ENCODE data around the gene KIF2A. TPM values are rescaled to one million over a fixed set of nuclear protein-coding genes. Genes with fewer than 3 reads are reported as not detected.

KIF2A gene
- total RNA-seq, 1 experiment from 2014 or later: 86.1 TPM

DNA sequence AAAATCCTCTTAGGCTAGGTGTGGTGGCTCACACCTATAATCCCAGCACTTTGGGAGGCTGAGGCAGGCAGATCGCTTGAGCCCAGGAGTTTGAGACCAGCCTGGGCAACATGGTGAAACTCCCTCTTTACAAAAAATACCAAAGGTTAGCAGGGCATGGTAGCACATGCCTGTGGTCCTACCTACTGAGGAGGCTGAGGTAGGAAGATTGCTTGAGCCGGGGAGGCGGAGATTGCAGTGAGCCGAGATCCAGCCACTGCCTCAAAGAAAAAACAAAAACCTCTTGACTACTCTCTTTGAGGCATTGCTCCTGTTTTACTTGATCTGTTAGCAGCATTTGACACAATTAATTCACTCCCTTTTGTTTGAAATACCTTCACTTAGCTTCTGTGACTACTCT, 20.7 kb downstream of the KIF2A start:
- Histone ChIP-seq H2BK15ac (ENCODE audit: low read depth, low read length) (no peak overlapping the region), H2BK5ac (ENCODE audit: insufficient read length, low read length) (no peak overlapping the region)

More for the DNA sequence above, 20.7 kb downstream of the KIF2A start:
- Histone ChIP-seq H2BK120ac (ENCODE audit: low read depth, low read length, poor library complexity, severe bottlenecking) (no peak overlapping the region), H3K4me1 (ENCODE audit: insufficient read depth, low read length) (no peaks in the 10 kb centered on the region), H3K23ac (ENCODE audit: insufficient read length, low read depth, low read length) (no peak overlapping the region), H3K4me2 (ENCODE audit: insufficient read depth, insufficient read length, low read length) (no peak overlapping the region), H3K79me1 (ENCODE audit: insufficient read depth, low read depth, low read length, poor library complexity, severe bottlenecking) (peaks cover 10% of the 10 kb centered on the region), H3K56ac (ENCODE audit: insufficient read length, low read depth, low read length) (no peak overlapping the region), H2BK20ac (ENCODE audit: low read depth, low read length, poor library complexity, severe bottlenecking) (no peak overlapping the region), H3T11ph (ENCODE audit: low read length) (no peak overlapping the region), H3K27ac (ENCODE audit: insufficient read length, low read depth, low read length) (no peak overlapping the region), H3K18ac (ENCODE audit: insufficient read length, low read depth, low read length) (no peak overlapping the region), H4K20me1 (ENCODE audit: control insufficient read depth, insufficient read depth, insufficient read length) (no peaks in the 10 kb centered on the region), H2AFZ (ENCODE audit: low read length) (no peak overlapping the region), H4K8ac (replicated peaks; ENCODE audit: insufficient read length, low read depth, low read length) (no peak overlapping the region), H3K23me2 (ENCODE audit: insufficient read length, low read depth, low read length, poor library complexity, severe bottlenecking) (no peaks in the 10 kb centered on the region), H3K9me3 (ENCODE audit: control insufficient read depth, low read depth, low read length) (no peaks in the 10 kb centered on the region), H3K14ac (ENCODE audit: insufficient read depth, low read length) (no peak overlapping the region), H2AK5ac (ENCODE audit: insufficient read length, low read length) (no peak overlapping the region), H4K5ac (ENCODE audit: insufficient read length, low read depth, low read length) (no peak overlapping the region), H3K4ac (ENCODE audit: low read depth, low read length) (no peak overlapping the region), H3K79me2 (ENCODE audit: insufficient read depth, low read length) (peaks cover 19% of the 10 kb centered on the region; the same call in 1 of the 2 replicates), H4K91ac (ENCODE audit: insufficient read length, low read depth, low read length) (no peak overlapping the region), H3K9ac (ENCODE audit: extremely low read depth, insufficient read length, low read length) (no peak overlapping the region), H2BK12ac (ENCODE audit: insufficient read length, low read depth, low read length) (no peak overlapping the region), H3K27me3 (ENCODE audit: insufficient read depth, low read length) (no peaks in the 10 kb centered on the region)
- Mint-ChIP-seq H3K36me3 (ENCODE audit: insufficient read depth in 1 of 3, low read depth in 3 of 3) (peaks cover 3 to 17% (median 11%) of the 10 kb centered on the region in 3 experiments; a peak in 5 of 7 replicates), H3K27me3 (ENCODE audit: low read depth) (no peaks in the 10 kb centered on the region), H3K27ac (peak overlapping the region; percentile 4 to 50 (median 12); a peak in 5 of 7 replicates), H3K4me3 (no peak overlapping the region), H3K9me3 (no peaks in the 10 kb centered on the region), H3K4me1 (peaks cover 20 to 26% of the 10 kb centered on the region in 2 experiments)
- no CpG with 5 or more reads among the region's 4 CpGs for WGBS (ENCODE audit: extremely low coverage, insufficient read length, low lambda C conversion rate)
- DNase-seq: no peak
- TF ChIP-seq CTCF (conservative IDR thresholded peaks at IDR 0.05): no peak

All from H9 (cell line).